Tibial nerve (tissue), 3 donors: ENCODE measurements around the gene TMEM242.

Experiments
- POLR2A ChIP-seq, 2 donors: fragments of 450-650 bp; IDR thresholded peaks; one replicate each; pipeline ENCODE4 v1.6.1; 2017; ENCODE audit warnings: antibody characterized with exemption in 2 of 2, mild to moderate bottlenecking in 2 of 2, moderate library complexity in 2 of 2
- TF ChIP-seq, protein P1 (sequence below), 5 experiments: fragments of 200-600 bp in 3 of 5; fragments of 450-650 bp in 2 of 5; sonication (generic) in 3 of 5; IDR thresholded peaks; one replicate each; pipeline ENCODE4 v1.5.1; 2016 to 2019; ENCODE audit warnings: antibody characterized with exemption in 5 of 5, mild to moderate bottlenecking in 3 of 5, moderate library complexity in 2 of 5

DNA sequence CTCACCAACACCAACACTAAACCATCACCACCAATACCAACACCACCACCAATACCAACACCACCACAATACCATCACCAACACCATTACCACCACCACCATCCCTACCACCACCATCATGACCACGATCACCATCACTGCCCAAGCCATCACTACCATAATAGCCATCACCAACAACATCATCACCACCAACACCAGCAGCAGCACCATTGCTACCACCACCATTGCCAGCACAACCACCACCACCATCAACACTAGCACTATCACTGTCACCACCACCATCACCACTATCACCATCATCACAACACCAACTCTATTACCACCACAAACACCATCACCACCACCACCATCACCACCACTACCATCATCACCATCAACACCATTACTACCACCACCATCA is 53.0 kb downstream of the TMEM242 start:
- no peak for TF ChIP-seq POLR2A (IDR thresholded peaks at IDR 0.05)
- TF ChIP-seq, protein P1, sequence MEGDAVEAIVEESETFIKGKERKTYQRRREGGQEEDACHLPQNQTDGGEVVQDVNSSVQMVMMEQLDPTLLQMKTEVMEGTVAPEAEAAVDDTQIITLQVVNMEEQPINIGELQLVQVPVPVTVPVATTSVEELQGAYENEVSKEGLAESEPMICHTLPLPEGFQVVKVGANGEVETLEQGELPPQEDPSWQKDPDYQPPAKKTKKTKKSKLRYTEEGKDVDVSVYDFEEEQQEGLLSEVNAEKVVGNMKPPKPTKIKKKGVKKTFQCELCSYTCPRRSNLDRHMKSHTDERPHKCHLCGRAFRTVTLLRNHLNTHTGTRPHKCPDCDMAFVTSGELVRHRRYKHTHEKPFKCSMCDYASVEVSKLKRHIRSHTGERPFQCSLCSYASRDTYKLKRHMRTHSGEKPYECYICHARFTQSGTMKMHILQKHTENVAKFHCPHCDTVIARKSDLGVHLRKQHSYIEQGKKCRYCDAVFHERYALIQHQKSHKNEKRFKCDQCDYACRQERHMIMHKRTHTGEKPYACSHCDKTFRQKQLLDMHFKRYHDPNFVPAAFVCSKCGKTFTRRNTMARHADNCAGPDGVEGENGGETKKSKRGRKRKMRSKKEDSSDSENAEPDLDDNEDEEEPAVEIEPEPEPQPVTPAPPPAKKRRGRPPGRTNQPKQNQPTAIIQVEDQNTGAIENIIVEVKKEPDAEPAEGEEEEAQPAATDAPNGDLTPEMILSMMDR (IDR thresholded peaks at IDR 0.05): no peak
